GM18502 (cell line): ENCODE measurements around the gene PLAC9.
"Not testable (repeated sequence)": the region's sequence is repeated elsewhere in the genome, so short reads cannot be mapped to it uniquely, and the experiment has no call there.

Experiments used
- ATAC-seq: cut with Tn5 transposase; IDR thresholded peaks from one replicate; pipeline ENCODE4 v1.9.1; 2021; ENCODE audit warnings: mild to moderate bottlenecking; ENCODE audit not compliant: unreplicated experiment, poor library complexity

The PLAC9 gene

GRCh38 chr10:80132299-80133139 lies at the start of gene PLAC9:
PLAC9 (plus strand) TSS chr10:80132730; CDS start chr10:80132763, 33 bp downstream.
- no peak for ATAC-seq

- ATAC-seq = no peak
Measured at GRCh38 chr10:80090121-80090520, 42.4 kb upstream of the PLAC9 start.

- no peak for ATAC-seq
Measured at GRCh38 chr10:80094231-80094630, 38.3 kb upstream of the PLAC9 start.

- not testable (repeated sequence) for ATAC-seq
Measured at GRCh38 chr10:80098272-80098671, 34.3 kb upstream of the PLAC9 start.

GRCh38 chr10:80099295-80099694 lies 33.2 kb upstream of the PLAC9 start:
- ATAC-seq = not testable (repeated sequence)

- ATAC-seq = no peak
Measured at GRCh38 chr10:80100116-80100515, 32.4 kb upstream of the PLAC9 start.

DNA sequence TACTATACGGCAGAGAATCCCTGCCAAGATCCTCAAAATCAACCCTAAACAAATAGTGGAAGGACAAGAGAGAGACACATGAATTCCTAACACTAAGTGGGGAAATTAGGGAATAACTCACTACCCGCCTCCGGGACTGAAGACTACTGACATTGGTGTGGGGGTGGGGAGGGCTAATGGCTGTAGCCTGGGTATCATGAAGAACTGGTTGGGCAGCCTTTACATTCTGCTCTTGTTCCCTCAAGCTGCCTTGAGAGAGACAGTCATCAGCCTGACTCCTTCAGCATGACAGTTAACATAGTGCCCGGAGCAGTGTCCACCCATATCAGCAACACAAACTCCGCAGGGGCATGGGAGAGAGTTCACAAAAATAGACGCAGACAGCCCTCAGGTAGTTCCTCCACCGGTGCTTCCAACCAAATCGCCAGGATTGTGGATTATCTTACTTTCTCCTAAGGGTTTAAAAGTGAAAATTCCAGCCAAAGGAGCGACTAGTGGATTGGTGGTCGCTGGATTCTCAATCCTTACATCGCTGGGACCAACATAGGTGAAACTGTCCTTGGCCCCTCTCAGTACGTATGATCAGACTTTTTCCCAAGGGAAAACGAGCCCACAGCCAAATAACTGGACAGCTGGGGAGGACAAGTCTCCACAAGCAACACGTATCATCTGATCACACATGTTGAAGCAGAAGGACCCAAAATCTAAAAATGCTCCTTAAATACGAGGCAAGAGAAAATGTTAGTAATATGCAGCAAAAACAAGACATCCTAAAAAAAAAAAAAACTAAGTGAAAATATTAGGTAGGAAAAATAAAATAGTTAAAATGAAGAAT lies 31.5 kb upstream of the PLAC9 start:
- no peak for ATAC-seq

DNA sequence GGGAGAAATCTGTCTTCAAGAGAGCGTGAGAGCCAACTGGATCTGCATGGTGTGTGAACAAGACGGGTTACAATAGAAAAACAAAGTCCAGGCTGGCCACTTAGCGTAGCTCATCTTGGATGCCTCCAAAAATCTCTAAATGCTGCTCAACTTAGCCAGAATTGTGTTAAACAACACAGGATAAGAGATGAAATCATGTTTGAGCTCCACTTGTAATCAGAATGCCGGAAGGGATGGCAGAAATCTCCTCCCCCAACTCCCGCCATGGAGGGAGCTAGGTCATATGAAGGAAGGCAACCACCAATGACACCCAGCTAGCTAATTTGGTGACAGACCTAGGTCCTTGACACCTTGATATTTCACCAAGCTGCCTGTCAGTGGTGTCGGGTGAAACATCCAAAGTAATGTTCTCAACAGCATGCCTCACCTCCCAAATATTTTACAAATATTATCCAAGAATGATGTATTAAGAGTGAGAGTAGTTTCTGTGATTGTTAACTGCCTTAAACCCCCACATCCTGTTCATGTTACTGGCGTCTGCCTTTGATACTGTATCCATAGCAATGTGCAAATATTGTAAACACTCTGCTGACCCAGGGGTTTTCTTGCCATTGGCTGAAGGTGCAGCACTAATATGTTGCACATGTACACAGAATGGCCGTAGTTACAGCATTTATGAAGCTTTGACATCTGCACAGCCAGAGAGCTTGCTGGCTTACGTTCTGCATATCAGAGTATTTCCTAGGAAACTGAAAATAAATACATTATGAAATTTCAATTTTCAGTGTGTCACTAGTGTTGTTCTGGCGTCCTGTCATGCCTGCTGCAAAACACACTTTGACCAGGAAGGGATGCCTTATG lies 28.2 kb upstream of the PLAC9 start:
- ATAC-seq = peak; percentile 71

GRCh38 chr10:80108576-80109239 lies 23.8 kb upstream of the PLAC9 start:
- no peak for ATAC-seq

GRCh38 chr10:80110986-80111385 lies 21.5 kb upstream of the PLAC9 start:
- ATAC-seq = no peak

GRCh38 chr10:80118669-80119068 lies 13.9 kb upstream of the PLAC9 start:
- no peak for ATAC-seq

- ATAC-seq = no peak
Measured at GRCh38 chr10:80122110-80122710, 10.3 kb upstream of the PLAC9 start.

DNA sequence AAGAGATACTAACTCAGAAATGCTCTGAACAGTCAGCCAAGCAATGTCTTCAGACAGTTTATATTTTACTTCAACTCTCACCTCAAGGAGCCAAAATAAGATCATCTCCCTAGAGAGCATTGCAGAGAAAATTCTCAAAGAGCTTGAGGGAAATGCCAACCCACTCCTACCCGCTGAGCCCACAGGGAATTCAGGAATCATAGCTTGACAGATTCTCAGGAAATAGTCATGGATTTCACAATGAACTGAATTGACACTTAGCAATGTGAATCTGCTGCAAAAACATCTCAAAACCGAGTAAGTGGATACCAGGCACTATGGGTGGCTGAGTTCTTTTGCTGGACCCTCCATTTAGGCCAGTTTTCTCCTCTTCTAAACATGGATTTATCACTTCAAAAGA lies 9.8 kb upstream of the PLAC9 start:
- no peak for ATAC-seq

- no peak for ATAC-seq
Measured at GRCh38 chr10:80126876-80127275, 5.7 kb upstream of the PLAC9 start.

- no peak for ATAC-seq
Measured at GRCh38 chr10:80131499-80131901, 1.0 kb upstream of the PLAC9 start.

GRCh38 chr10:80133206-80133605 lies 676 bp downstream of the PLAC9 start:
- no peak for ATAC-seq

DNA sequence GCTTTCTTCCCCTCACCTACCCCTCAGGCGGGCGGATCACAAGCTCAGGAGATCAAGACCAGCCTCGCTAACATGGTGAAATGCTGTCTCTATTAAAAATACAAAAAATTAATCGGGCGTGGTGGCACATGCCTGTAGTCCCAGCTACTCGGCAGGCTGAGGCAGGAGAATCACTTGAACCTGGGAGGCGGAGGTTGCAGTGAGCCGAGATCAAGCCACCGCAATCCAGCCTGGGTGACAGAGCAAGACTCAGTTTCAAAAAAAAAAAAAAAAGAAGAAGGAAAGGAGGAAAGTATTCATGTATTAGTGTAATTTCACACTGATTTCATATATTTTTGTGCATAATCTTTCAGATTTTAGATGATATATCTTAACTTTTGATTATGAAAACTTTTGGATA lies 1.2 kb downstream of the PLAC9 start:
- not testable (repeated sequence) for ATAC-seq

DNA sequence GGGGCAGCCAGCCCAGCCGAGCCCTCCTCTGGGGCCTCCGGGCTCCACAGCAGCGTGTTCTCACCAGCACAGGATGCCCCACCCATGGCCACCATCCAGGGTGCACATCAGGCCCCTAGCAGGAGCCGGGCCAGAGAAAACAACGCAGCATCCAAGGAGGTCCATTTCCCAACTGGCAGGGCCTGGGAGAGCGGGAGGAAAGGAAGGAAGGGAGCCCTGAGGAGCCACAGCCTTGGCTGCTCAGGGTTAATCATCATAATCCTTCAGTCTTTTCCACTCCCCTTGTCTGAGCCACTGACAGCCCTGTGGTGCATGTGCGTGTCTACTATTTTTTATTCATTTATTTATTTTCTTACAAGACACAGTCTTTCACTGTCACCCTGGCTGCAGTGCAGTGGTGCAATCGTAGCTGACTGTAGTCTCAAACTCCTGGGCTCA lies 3.6 kb downstream of the PLAC9 start:
- no peak for ATAC-seq

DNA sequence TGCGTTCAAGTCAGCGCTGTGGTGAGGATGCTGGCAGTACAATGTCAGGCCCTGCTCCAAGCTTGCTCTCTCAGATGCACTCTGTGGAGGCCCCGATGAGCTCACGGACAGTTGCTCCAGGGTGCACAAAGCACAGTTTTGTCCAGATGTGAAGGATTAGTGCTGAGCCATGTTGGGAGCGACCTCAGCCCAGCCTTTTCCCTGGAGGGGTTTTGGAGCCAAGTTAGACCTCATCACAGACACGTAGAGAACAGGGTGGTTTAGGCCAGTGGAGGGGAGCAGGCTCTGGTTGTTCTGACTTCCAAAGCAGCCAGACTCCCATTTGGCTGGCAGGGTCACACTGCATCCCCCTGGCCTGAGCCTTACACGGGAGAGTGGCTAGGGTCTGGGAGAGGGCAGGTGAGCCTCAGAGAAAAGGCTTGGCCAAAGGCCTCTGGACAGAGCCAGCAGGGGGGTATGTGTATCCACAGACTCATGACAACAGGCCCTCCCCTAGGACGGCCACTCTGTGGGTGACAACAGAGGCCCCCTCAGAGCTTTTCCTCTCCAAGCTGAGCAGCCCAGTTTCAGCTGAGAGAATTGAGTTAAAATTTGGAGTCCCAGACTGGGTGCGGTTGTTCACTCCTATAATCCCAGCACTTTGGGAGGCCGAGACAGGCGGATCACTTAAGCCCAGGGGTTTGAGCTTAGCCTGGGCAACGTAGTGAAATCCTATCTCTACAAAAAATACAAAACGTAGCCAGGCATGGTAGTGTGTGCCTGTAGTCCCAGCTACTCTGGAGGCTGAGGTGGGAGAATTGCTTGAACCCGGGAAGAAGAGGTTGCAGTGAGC lies 4.7 kb downstream of the PLAC9 start:
- ATAC-seq = no peak
